ENCODE results near the gene DCANP1.
"Not testable (repeated sequence)": the region's sequence is repeated elsewhere in the genome, so short reads cannot be mapped to it uniquely, and the experiment has no call there.

Gene DCANP1, protein sequence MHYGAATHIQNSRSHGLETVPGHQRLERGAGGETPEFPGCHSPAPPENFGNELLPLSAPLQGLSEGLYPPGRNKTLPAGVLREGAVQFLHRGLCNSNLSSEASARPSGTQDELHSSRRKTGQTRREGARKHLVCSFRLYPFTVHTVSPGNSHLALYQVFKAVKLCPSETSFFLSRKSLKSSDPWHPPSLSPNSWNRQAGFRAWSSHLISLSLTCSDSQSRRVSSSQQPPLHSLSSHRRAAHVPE

DNA sequence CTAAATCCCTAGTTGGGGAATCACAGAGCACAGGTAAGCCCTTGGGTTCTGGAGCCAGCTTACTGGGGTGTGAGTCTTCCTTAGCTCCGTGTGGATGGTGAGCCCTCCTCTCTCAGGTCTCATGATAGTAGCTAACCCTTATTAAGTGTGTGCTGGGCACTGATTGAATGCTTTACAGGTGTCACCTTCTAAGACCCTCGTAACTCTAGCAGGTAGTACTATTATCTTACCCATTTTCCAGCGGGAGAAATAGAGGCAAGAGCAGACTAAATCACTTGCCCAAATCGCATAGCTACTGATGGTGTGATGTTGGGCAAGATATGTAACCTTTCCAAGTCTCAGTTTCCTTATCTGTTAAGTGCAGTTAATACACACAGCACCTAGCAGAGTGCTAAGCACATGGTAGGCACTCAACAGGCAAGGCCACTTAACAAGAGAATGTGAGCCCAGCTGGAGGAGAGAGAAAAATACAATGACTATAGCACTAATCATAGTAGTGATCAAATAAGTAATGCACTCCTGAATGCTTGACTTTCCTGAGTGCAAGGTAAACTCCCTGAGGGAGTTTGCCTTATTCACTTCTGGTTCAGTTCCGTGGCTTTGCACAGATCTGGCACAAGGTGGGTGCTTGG is at the start of gene DCANP1:
TSS of gene DCANP1 (minus strand) at position 51 of the 632 bp plus-strand sequence. CDS start 240 bp downstream, outside the sequence.
- no peak for DNase-seq (ENCODE audit: low read depth)

DNA sequence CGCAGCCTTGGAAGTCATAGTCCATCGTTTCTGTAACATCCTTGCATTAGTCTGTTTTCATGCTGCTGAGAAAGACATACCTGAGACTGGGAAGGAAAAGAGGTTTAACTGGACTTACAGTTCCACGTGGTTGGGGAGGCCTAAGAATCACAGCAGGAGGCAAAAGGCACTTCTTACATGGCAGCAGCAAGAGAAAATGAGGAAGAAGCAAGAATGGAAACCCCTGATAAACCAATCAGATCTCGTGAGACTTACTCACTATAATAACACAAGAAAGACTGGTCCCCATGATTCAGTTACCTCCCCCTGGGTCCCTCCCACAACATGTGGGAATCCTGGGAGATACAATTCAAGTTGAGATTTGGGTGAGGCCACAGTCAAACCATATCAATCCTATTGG is 48.4 kb upstream of the DCANP1 start:
- DNase-seq (ENCODE audit: low read depth): not testable (repeated sequence)

DNA sequence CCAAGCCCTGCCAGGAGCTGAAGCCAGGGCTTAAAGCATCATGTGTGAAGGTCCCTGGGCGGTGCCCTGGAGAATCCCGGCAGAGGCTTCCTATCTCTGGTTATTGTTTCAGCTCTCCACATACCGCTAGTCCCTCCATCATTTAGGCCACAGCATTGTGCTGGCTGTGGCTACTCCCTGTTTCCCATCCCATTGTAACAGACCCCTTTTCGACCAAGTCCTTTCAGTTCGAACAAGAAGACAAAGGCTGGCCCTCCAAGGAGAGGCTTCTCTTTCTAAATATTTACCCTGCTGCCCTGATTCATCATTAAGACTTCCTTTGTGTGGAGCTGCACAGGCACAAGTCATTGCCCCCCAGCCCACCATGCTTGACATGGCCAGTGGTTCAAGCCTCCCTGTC is 47.0 kb upstream of the DCANP1 start:
- DNase-seq (ENCODE audit: low read depth): no peak

DNA sequence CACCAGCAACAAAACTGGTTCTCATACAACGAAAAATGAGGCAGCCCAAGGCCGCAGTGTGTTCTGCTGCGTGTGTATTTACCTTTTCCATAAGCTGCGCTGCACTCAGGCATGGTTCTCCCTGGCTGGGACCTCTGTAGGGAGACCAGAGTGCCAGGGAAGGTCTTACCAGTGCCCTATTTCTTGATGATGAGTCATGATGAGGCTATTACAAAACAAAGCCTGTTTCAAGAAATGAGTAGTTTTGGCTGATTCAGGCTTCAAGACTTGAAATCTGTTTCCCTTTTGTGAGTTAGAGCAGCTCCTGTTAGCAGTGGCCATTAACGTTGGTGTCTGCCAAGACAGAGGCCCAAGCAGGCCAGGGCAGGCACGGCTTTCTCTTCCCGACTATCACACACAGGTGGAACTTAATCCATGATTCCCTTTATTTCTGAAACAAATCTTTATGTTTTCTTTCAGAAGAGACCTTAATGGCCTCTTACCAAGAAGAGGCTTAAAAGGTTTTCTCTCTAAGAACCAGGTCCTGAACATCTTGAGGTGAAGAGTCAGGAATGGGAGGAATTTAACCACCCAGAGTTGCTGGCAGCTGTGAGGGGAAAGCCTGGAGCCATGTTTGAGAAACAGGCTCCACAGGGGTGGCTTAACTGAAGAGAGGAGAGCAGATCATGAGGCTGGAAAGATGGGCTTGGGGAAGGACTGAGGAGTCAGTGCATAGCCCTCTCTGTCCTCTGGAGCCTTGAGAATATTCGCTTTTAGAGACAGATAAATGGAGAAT is 46.4 kb upstream of the DCANP1 start:
- no peak for DNase-seq (ENCODE audit: low read depth)

DNA sequence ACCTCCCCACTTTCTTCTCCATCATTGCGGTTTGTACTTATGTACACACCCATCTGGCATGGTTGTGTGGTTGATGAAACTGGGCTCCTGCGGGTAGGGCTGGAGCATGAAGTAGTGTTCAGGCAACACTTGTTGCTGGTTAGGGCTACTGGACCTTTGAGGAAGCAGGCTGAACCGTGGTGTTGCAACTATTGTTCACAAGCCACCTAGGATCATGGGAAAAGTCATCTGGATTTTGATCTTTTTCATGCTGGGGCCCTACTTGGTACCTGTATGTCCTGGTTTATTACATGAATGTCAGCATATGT is 45.1 kb upstream of the DCANP1 start:
- DNase-seq (ENCODE audit: low read depth): no peak

DNA sequence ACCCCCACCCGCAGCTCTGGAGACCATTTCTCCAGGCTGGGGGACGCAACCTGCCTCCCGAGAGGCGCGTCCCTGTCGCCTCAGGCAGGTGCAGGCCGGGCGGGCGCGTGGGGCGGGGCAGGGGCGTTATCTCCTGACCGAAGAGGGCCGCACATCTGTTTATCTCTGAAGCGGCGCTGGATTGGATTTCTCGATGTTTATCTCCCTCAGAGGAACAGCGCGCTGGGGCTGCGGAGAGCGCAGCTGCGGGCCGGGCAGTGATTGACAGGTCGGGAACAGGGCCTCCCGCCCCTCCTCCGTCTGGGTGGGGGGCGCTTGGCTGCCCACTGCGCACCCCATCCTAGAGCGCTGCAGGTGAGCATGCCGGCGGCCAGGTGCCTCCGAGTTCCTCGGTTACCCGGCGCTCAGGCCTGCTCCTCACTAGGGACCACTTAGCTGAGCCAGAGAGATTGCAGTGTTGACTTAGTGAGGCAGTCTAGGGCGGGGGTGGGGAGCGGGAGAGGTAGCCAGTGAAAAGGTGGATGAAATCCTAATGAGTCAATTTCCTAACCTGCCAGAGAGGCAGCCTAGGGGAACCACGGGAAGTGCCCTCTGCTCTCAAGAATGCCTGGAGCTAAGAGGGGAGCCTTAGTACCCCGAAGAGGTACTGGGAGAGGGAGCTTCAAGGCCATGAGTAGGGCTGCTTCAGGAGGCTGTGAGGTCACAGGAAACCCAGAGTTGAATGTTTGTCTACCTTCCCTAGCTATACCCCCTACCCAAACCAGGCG is 44.6 kb upstream of the DCANP1 start:
- DNase-seq (ENCODE audit: low read depth): no peak

DNA sequence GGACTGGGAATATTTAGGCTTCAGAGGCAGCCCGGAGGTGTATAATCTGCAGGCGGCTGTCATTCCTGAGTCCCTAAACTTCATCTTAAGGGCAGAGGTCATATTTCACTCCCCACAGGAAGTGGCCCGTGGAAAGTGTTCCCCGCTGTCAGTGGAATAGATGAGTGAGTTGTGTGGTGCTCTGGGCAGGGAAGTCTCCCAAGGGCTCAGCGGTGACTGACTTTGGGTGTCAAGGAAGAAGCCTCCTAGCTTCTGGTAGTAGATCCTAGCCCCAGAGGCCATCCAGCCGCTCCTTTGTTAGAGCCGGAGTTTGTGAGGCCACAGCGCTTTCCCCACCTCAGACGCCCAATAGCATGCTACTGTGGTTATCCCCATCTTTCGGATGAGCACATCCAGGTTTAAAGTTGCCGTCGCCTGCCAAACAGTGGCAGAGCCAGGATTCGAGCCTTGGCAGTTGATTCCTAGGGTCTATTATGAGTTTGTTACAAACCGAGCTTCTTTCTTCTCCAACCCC is 43.9 kb upstream of the DCANP1 start:
- DNase-seq (ENCODE audit: low read depth): no peak

DNA sequence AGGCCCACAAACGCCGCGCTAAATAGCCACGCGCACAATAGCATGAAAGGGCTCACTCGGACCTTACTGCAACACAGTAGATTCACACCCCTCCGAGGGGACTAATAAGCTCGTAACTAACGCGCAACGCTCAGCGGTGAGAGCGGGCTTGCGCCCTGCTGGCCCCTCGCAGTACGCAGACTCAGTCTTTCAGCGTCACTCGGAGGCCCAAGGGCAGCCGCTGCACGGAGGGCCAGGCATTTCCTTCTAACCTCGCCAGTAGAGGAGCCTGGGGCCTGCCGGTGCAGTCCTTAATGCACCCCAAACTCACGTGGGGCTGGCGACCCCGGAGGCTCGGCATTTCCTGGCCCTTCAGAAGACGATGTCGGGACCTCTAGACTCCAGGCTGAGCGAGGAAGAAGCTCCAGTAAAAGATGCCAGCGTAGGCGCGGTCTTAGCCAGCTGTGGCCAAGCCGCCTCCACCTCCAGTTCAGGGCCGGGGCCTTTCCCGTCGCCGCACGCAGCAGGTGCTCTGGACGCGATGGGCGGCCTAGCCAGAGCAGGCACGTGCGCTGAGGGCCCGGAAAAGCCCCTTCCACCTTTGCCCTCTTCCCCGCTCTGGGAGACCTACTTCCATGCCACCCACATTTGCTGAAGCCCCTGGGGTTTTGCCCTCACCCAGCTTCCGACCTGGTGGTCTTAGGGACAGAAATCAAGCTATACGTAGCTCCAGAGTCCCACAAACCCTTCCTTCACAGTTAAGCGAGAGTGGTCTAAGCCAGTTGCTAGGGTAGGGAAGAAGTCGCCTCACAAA is 43.3 kb upstream of the DCANP1 start:
- no peak for DNase-seq (ENCODE audit: low read depth)

DNA sequence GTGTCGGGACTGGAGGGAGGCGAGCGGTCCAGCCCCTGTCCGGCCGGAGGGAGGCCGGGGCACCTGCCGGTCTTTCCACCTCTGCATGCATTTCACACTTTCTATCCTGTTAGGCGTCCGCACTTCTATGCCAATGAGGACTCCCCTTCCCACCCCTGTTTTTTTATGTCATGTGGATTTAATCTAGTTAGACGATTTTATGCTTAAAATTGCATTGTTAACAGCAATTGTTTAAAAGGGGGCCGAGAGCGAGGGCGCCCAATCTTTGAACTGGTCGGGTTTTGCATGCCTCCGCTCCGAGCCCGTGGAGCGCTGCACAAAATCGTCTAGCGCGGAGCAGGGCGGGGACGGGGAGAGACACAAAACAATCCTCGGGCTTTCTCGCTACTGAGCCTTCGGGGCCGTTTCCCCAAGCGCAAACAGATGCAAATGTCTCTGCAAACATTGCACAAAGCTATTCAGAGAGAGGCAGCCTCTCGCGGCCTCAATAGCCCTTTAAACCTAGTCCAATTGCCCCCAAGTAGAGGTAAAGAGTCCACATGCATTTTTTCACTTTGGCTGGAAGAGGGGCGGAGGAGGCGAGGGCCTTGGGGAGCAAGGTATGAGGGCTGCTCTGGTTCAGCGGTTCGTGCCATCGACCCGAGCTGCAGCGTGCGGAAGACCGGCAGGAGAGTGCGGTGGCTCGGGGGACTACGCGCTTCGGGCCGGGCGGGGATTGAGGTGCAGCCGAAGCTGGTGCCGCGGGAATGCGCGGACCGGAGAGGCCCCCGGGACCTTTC is 42.5 kb upstream of the DCANP1 start:
- no peak for DNase-seq (ENCODE audit: low read depth)

DNA sequence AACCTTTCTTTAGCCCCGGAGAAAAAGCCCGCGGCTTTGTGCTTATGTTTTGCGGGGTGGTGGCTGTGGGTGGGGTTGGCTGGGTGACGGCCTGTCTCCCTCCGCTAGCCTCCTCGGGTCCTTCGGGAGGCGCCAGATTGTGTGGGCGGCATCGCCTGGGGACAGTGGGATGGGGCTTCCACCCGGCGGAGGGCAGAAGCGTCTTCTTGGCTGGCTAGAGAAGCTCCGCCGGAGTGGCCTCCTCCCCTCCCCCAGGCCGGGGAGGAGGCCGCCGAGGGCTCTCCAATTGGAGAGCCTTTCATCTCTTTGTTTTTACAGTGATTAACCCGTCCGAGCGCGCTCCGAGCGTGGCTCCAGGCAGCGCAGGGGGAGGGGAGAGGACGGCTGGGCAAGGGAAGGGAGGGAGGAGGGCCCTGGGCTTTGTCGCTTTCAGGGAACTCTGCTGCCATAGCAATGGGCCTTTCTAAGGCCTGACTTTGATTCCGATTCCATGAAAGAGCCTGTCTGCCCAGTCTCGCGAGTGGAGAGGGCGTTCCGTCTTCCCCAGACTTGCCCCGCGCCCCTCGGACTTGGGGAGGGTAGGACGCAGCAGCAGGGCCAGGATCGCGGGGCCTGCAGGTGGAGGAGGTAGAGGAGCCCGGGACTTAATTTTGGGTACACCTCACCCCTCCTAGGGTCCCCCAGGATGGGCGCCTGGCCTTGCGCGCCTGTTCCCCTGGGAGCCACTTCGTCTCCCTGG is 41.7 kb upstream of the DCANP1 start:
- no peak for DNase-seq (ENCODE audit: low read depth)

DNA sequence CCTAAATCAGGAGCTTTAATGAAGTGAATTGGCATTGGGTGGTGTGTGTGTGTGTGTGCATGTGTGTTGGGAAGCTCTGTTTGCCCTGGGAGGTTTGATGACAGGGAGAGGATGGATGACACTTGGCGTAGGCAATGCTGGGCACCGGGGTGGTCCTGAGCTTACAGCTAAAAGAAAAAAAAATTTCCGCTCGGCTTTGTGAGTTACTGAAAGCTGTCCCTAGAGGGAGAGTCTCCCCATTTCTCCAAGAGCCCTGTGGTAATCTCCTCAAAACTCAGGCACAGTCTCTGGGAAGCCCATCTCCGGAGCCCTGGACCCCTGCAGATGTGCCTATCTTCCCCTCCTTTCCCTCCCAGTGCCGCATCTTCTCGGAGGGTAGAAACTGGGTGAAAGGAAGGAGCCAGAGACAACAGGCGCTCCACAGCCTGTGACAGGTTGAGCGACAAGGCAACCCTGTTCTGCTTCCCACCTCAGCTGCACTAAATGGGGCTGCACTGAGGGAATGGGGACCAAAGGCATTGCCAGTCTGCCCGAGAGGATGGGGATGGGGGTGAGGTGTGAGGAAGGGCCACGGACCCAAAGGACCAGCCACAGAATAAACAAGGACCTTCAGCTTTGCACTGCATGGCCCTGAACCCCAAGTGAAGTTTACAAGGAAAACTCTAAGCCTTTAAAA is 40.8 kb upstream of the DCANP1 start:
- no peak for DNase-seq (ENCODE audit: low read depth)

DNA sequence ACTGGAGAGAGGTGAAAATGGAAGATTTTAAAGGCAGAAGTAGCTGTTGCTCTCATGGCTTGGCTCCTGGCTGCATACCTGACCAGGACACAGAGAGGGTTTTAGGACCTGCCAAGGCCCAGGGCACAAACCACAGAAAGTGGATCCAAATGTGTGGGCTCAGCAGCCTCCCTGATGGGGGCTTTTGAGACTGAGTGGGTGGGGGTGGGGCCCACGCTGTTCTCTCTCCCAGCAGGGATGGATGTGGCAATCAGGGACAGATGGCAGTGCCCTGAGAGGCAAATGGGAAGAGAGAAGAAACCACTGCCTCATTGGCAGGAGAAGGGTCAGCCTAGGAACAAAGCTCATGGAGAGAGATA is 39.9 kb upstream of the DCANP1 start:
- no peak for DNase-seq (ENCODE audit: low read depth)

DNA sequence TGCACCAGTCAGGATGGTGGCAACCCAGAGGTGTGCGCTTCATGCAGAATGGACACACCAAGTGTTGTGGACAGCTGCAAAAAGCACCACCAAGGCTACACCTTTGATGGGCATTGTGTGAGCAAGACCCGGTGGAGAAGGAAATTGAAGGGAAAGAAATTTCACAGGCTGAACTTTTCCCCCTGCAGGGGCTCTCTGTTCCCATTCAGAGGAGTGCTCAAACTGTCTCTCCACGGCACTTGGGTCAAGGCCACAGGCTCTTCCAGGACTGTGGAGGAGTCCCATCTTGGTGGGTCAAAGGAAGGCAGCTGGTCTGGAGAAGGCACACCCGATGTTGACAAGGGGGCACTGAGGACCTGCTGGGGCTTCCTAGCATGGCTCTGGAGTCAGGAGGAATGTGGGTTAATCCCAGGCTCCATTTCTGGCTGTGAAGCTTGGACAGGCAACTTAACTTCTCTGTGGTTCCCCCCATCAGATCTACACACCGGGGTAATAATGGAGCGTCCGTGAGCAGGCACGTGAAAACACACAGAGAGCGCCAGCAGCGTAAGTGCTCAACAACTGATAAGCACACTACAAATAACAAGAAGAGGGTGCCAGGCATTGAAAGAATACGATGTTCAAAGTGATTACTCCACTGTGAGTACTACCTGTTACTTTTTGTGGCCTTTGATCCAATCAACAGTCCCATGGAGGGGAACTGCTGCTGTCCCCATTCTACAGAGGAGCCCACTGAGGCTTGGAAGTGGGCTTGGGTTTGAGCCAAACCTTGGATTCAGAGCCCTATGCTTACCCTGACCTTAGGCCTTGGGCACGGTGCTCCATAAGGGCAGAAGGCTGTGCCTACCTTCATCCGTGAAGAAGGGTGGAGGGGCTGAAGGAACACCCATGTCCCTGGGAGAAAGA is 39.2 kb upstream of the DCANP1 start:
- DNase-seq (ENCODE audit: low read depth): no peak

DNA sequence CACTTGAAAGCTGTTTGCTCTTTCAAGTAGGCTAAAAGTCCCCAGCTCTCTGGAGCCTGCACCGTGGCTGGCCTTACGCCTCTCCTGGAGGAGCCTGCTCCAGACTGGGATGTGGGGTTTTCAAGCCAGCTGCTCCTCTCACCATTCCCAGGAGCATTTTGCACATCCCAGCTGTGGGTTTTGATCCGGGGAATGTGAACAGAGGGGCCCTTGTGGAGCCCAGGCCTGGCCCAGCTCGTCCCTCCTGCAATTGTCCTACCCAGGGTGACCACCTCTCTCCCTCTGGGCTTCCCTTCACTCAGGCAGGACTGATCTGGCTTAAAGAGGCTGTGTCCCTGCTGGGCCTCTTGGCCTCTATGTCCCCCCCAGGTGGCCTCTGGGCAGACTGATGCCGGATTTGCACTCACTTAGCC is 37.5 kb upstream of the DCANP1 start:
- DNase-seq (ENCODE audit: low read depth): no peak

DNA sequence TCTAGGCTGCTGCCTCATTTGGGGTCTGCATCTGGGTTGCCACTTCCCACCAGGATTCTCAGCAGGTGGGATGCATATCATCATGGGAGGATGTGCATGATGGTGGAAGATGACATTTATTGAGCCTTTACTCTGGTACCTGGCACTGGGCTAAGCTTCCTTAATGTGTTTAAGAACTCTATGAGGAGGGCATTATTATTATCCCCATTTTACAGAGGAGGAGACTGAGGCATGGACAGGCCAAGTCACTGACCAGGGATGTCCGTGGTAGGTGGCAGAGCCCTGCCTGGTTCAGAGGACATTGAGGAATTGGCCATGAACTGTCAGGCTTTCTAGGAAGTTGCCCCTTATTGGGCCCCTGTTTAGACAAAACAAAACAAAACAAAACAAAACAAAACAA is 36.1 kb upstream of the DCANP1 start:
- no peak for DNase-seq (ENCODE audit: low read depth)

DNA sequence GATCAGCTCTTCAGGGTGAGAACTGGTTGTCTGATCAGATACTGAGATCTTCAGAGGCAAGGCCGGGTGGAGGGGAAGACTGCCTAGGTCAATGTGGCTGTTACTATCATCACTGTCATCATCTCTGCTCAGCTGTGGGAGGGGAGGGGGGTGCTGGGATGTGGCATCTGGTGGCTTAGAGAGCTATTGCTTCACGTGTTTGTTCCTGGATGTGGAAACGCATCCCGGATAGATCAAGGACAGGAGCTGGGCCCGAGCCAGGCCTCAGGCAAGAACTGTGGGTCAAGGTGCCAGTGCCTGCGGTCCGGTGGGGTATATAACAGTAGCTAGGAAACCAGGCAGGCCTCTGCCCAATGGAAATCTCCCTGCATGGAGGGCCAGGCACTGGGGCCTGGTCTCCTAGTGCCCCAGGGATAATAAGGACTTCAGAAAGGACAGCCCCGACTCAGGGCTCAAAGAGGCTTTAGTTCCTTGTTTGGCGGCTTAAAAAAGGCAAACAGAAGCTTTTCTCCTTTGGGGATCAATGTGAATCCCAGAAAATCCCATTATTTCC is 35.3 kb upstream of the DCANP1 start:
- DNase-seq (ENCODE audit: low read depth): no peak

DNA sequence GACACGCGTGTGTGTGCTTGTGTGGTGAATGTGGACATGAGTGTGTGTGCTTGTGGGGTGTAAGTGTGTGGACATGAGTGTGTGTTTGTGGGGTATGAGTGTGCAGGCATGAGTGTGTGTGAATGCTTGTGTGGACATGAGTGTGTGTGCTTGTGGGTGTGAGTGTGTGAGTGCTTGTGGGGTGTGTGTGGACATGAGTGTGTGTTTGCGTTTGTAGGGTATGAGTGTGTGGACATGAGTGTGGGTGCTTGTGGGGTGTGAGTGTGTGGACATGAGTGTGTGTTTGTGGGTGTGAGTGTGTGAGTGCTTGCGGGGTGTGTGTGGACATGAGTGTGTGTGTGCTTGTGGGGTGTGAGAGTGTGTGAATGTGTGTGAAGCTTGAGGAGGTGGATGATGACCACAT is 34.8 kb upstream of the DCANP1 start:
- DNase-seq (ENCODE audit: low read depth): no peak

DNA sequence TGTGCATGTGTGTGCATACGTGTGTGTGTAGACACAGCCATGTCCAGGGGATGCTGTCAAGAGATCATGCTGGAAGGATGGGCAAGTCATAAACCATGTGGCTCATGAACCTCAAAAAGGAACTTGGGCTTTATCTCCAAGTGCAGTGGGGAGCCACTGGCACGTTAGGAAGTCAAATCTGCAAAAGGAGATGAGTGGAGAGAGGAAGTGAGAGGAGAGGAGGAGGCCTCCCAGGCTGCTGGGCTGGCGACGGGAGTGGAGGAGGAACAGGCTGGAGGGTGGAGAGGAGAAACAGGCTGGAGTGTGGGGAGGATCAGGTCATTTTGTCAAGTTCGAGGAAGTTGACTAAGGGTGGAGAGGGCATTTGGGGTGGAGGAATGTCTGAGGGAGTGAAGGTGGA is 34.2 kb upstream of the DCANP1 start:
- DNase-seq (ENCODE audit: low read depth): no peak

Measured in activated T-helper 1 cell treated with Interleukin-2 at 50 U/mL for 16 hours (primary cell).